H1 (cell line): ENCODE measurements around the gene GNG13. TPM values are rescaled to one million over a fixed set of nuclear protein-coding genes. Genes with fewer than 3 reads are reported as not detected.

Experiments used
- CTCF ChIA-PET: fragments of 300-600 bp; sonication (Branson Sonifier 250); formaldehyde crosslinking; loops from one replicate; lab custom pipeline; 2021; ENCODE audit not compliant: partially characterized antibody; lab: Charles Lee
- POLR2A ChIA-PET: fragments of 300-600 bp; sonication (Branson Sonifier 250); formaldehyde crosslinking; loops from one replicate; lab custom pipeline; 2021; ENCODE audit warnings: inconsistent platforms; ENCODE audit not compliant: partially characterized antibody; lab: Charles Lee
- DNase-seq, 2 experiments: peaks; one replicate each; pipeline versions ENCODE4 v3.0.0 to v3.0.0-alpha.2; 2010 to 2022; ENCODE audit warnings: low spot score in 2 of 2, low read depth in 1 of 2, mixed read lengths in 1 of 2
- FAIRE-seq: peaks from 2 replicates; lab custom pipeline; 2011; peaks lifted over from hg19 to GRCh38; lab: Jason Lieb, UNC
- H2AFZ ChIP-seq: 2 replicates; pipeline ENCODE4 v1.8.1; 2012; ENCODE audit warnings: low read length, inconsistent platforms
- H2AK5ac ChIP-seq: 2 replicates; pipeline ENCODE4 v1.6.1; 2013; ENCODE audit warnings: low read depth, low read length
- H2BK120ac ChIP-seq: replicated peaks from 2 replicates; pipeline ENCODE3; 2013; ENCODE audit warnings: low read depth, low read length, inconsistent platforms
- H2BK12ac ChIP-seq: 2 replicates; pipeline ENCODE4 v1.6.1; 2013; ENCODE audit warnings: low read depth, low read length
- H2BK15ac ChIP-seq: 2 replicates; pipeline ENCODE4 v1.6.1; 2013; ENCODE audit warnings: low read length
- H2BK20ac ChIP-seq: 2 replicates; pipeline ENCODE4 v1.6.1; 2013; ENCODE audit warnings: low read length
- H2BK5ac ChIP-seq: 2 replicates; pipeline ENCODE4 v1.6.1; 2013; ENCODE audit warnings: low read depth, low read length
- H3K14ac ChIP-seq: 2 replicates; pipeline ENCODE4 v1.6.1; 2013; ENCODE audit warnings: inconsistent platforms; ENCODE audit not compliant: insufficient read length
- H3K18ac ChIP-seq: 2 replicates; pipeline ENCODE4 v1.6.1; 2013; ENCODE audit warnings: low read length; ENCODE audit errors: extremely low read depth
- H3K23ac ChIP-seq: 2 replicates; pipeline ENCODE4 v1.6.1; 2013; ENCODE audit warnings: inconsistent platforms; ENCODE audit not compliant: insufficient read length
- H3K23me2 ChIP-seq: 2 replicates; pipeline ENCODE4 v1.6.1; 2013; ENCODE audit warnings: low read depth, low read length
- H3K27ac ChIP-seq: 2 replicates; pipeline ENCODE4 v1.6.1; 2011; ENCODE audit warnings: low read depth, low read length, inconsistent platforms
- H3K27me3 ChIP-seq, 4 experiments: replicated peaks in 1 of 4; 1 replicate in 1 of 4; 2 replicates in 3 of 4; pipeline versions ENCODE4 v1.6.1 to v1.8.1; 2011 to 2013; ENCODE audit warnings: low read length in 3 of 4, mild to moderate bottlenecking in 3 of 4, inconsistent platforms in 2 of 4, mixed read lengths in 2 of 4, moderate library complexity in 1 of 4; ENCODE audit not compliant: control insufficient read depth in 3 of 4, insufficient read depth in 3 of 4; ENCODE audit errors: extremely low read depth in 1 of 4
- H3K36me3 ChIP-seq, 4 experiments: 2 replicates each; pipeline versions ENCODE4 v1.6.1 to v1.8.1; 2011 to 2013; ENCODE audit warnings: mild to moderate bottlenecking in 4 of 4, low read length in 3 of 4, moderate library complexity in 2 of 4, control low read depth in 1 of 4, inconsistent platforms in 1 of 4; ENCODE audit not compliant: insufficient read depth in 4 of 4, control insufficient read depth in 2 of 4
- H3K4ac ChIP-seq: replicated peaks from 2 replicates; pipeline ENCODE3; 2013; ENCODE audit warnings: low read length, low read depth, mixed read lengths, inconsistent platforms; ENCODE audit not compliant: insufficient read length
- H3K4me1 ChIP-seq, 4 experiments: replicated peaks in 1 of 4; 1 replicate in 1 of 4; 2 replicates in 3 of 4; pipeline versions ENCODE4 v1.6.1 to v1.8.1; 2011 to 2013; ENCODE audit warnings: low read length in 3 of 4, inconsistent platforms in 2 of 4, mixed read lengths in 1 of 4; ENCODE audit not compliant: insufficient read depth in 4 of 4, control insufficient read depth in 3 of 4
- H3K4me2 ChIP-seq, 2 experiments: 2 replicates each; pipeline versions ENCODE4 v1.6.1 to v1.8.1; 2011 to 2013; ENCODE audit warnings: low read depth in 2 of 2, low read length in 2 of 2, control low read depth in 1 of 2, inconsistent platforms in 1 of 2, mild to moderate bottlenecking in 1 of 2; ENCODE audit not compliant: insufficient read depth in 1 of 2
- H3K4me3 ChIP-seq, 4 experiments: fragments of 200-600, 300-600 bp in 1 of 4; sonication (generic), shearing (Covaris generic), sonication (Bioruptor Twin) in 1 of 4; 2 replicates each; pipeline versions ENCODE4 v1.5.1 to v1.8.1; 2011 to 2016; ENCODE audit warnings: low read length in 4 of 4, low read depth in 3 of 4, control low read depth in 2 of 4, inconsistent platforms in 2 of 4, mild to moderate bottlenecking in 2 of 4, mixed read lengths in 1 of 4, moderate library complexity in 1 of 4; ENCODE audit not compliant: insufficient read depth in 2 of 4; ENCODE audit errors: extremely low read depth in 1 of 4
- H3K56ac ChIP-seq: replicated peaks from 2 replicates; pipeline ENCODE3; 2013; ENCODE audit warnings: low read depth, mild to moderate bottlenecking, mixed read lengths, low read length, inconsistent platforms; ENCODE audit not compliant: insufficient read length
- H3K79me1 ChIP-seq: 2 replicates; pipeline ENCODE4 v1.6.1; 2013; ENCODE audit warnings: low read depth, low read length, control low read depth
- H3K79me2 ChIP-seq, 2 experiments: 2 replicates each; pipeline versions ENCODE4 v1.6.1 to v1.8.1; 2012 to 2013; ENCODE audit warnings: low read length in 2 of 2, mild to moderate bottlenecking in 2 of 2, inconsistent platforms in 1 of 2; ENCODE audit not compliant: insufficient read depth in 2 of 2, control insufficient read depth in 1 of 2
- H3K9ac ChIP-seq, 4 experiments: replicated peaks in 1 of 4; 1 replicate in 1 of 4; 2 replicates in 3 of 4; pipeline versions ENCODE4 v1.6.1 to v1.8.1; 2011 to 2013; ENCODE audit warnings: low read depth in 3 of 4, low read length in 3 of 4, control low read depth in 2 of 4, mild to moderate bottlenecking in 2 of 4, moderate library complexity in 2 of 4, inconsistent platforms in 1 of 4; ENCODE audit errors: extremely low read depth in 1 of 4
- H3K9me3 ChIP-seq, 2 experiments: 2 replicates each; pipeline versions ENCODE4 v1.6.1 to v1.8.1; 2012 to 2013; ENCODE audit warnings: mild to moderate bottlenecking in 2 of 2, moderate library complexity in 2 of 2, control low read depth in 1 of 2, inconsistent platforms in 1 of 2, low read depth in 1 of 2, low read length in 1 of 2, mixed read lengths in 1 of 2; ENCODE audit not compliant: insufficient read depth in 2 of 2
- H4K20me1 ChIP-seq, 2 experiments: replicated peaks in 1 of 2; 2 replicates each; pipeline versions ENCODE3 to v1.8.1; 2011 to 2013; ENCODE audit warnings: inconsistent platforms in 2 of 2, low read length in 2 of 2, mild to moderate bottlenecking in 1 of 2; ENCODE audit not compliant: insufficient read depth in 2 of 2, control insufficient read depth in 1 of 2
- H4K5ac ChIP-seq: 2 replicates; pipeline ENCODE4 v1.6.1; 2013; ENCODE audit warnings: low read length, low read depth, mixed read lengths, inconsistent platforms; ENCODE audit not compliant: insufficient read length
- H4K8ac ChIP-seq: 2 replicates; pipeline ENCODE4 v1.8.0; 2013; ENCODE audit warnings: mild to moderate bottlenecking, moderate library complexity, low read length, inconsistent platforms; ENCODE audit not compliant: insufficient read depth; ENCODE audit errors: extremely low read depth
- H4K91ac ChIP-seq: replicated peaks from 2 replicates; pipeline ENCODE3; 2013; ENCODE audit warnings: low read length, mixed read lengths, inconsistent platforms; ENCODE audit not compliant: insufficient read length
- ASH2L ChIP-seq: fragments of 200-600, 300-600 bp; sonication (generic); IDR thresholded peaks from one replicate; pipeline ENCODE4 v1.7.1; 2017; ENCODE audit warnings: low read length
- ATF2 ChIP-seq: IDR thresholded peaks from 2 replicates; pipeline ENCODE4 v1.6.1; 2012; ENCODE audit warnings: low read length, inconsistent platforms
- BACH1 ChIP-seq: IDR thresholded peaks from 2 replicates; pipeline ENCODE4 v1.6.1; 2012; ENCODE audit warnings: low read length, improper control_type of control experiment
- BCL11A ChIP-seq, 2 experiments: IDR thresholded peaks; one replicate each; pipeline ENCODE4 v1.6.1; 2011; ENCODE audit warnings: low read depth in 2 of 2, low read length in 2 of 2, mild to moderate bottlenecking in 2 of 2
- CREB1 ChIP-seq: IDR thresholded peaks from 2 replicates; pipeline ENCODE4 v1.6.1; 2012; ENCODE audit warnings: inconsistent platforms
- EGR1 ChIP-seq: IDR thresholded peaks from 2 replicates; pipeline ENCODE4 v1.6.1; 2011; ENCODE audit warnings: low read depth, low read length, borderline replicate concordance
- EZH2 ChIP-seq: fragments of 200-600 bp; sonication (generic); IDR thresholded peaks from 2 replicates; pipeline ENCODE4 v1.7.1; 2012; ENCODE audit warnings: low read depth, mild to moderate bottlenecking, moderate library complexity, low read length, inconsistent platforms; ENCODE audit not compliant: severe bottlenecking
- HDAC6 ChIP-seq: IDR thresholded peaks from one replicate; pipeline ENCODE4 v1.7.1; 2012; ENCODE audit warnings: low read depth, mild to moderate bottlenecking, inconsistent platforms, low read length, moderate library complexity
- NANOG ChIP-seq: IDR thresholded peaks from 2 replicates; pipeline ENCODE4 v1.6.1; 2011; ENCODE audit warnings: low read length, low read depth, mild to moderate bottlenecking, inconsistent platforms; ENCODE audit not compliant: insufficient read depth, poor library complexity, severe bottlenecking
- POLR2A ChIP-seq, 2 experiments: IDR thresholded peaks; 1 replicate in 1 of 2; 2 replicates in 1 of 2; pipeline ENCODE4 v1.6.1; 2011; ENCODE audit warnings: low read depth in 2 of 2, low read length in 2 of 2, mild to moderate bottlenecking in 2 of 2; ENCODE audit errors: control extremely low read depth in 1 of 2
- RXRA ChIP-seq: IDR thresholded peaks from 2 replicates; pipeline ENCODE4 v1.6.1; 2011; ENCODE audit warnings: low read depth, mild to moderate bottlenecking, low read length, moderate library complexity; ENCODE audit not compliant: insufficient read depth
- SUZ12 ChIP-seq: fragments of 200-600 bp; sonication (generic); IDR thresholded peaks from 2 replicates; pipeline ENCODE4 v1.6.1; 2012; ENCODE audit warnings: mild to moderate bottlenecking, inconsistent platforms, low read length, moderate library complexity, mixed read lengths
- TCF12 ChIP-seq: IDR thresholded peaks from 2 replicates; pipeline ENCODE4 v1.6.1; 2011; ENCODE audit warnings: low read depth, mild to moderate bottlenecking, low read length
- WGBS, 2 experiments: shearing (Covaris generic) in 1 of 2; methylation state at CpG; one replicate each; pipeline versions ENCODE4 v1.1.6 to v1.1.7; 2013 to 2015; ENCODE audit warnings: low lambda C conversion rate in 2 of 2, mixed read lengths in 2 of 2, inconsistent platforms in 1 of 2, low coverage in 1 of 2, missing lambda C conversion rate in 1 of 2; ENCODE audit not compliant: insufficient replicate concordance in 2 of 2, insufficient coverage in 1 of 2, insufficient read length in 1 of 2; ENCODE audit errors: extremely low coverage in 1 of 2, missing lambda C conversion rate in 1 of 2; 5-methylcytosine and 5-hydroxymethylcytosine counted together
- polyA plus RNA-seq, 7 experiments: library from polyadenylated mRNA; depleted of rRNA in 3 of 7; stranded (reverse) in 5 of 7; unstranded in 2 of 7; fragments of >200 nt in 5 of 7; fragments of 200-250 nt in 2 of 7; gene quantifications; 1 replicate in 5 of 7; 2 replicates in 1 of 7; 4 replicates in 1 of 7; pipeline versions ENCODE4 v1.2.1 to v1.2.3, GENCODE V29; 2011 to 2013; ENCODE audit warnings: missing spikeins in 2 of 7, mixed read lengths in 2 of 7
- total RNA-seq: library from RNA; stranded (reverse); fragmentation: NEBNext Ultra II Directional; extraction: Animal tissue kit (Norgen Biotek cat#: 25700); gene quantifications from 2 replicates; pipeline ENCODE4 v1.2.1, GENCODE V29; 2021

The GNG13 gene
- total and polyA plus RNA-seq, 2 of the 8 experiments (the other 6 are each of a cell fraction or from before 2014, with no cell fraction given), result not detected

GRCh38 chr16:782258-782657, 18.3 kb downstream of the GNG13 start:
- H4K5ac ChIP-seq, result no peak overlapping the region
- no peaks in the 10 kb centered on the region; the same call in 1 of the 2 replicates for H3K23me2 ChIP-seq
- CTCF ChIA-PET, result interaction anchor here (0.8 to 13.7 kb wide), 4 partner anchors 10 to 60 kb away, joined by 3 to 424 read pairs (median 116); partner anchors contain the start of genes ANTKMT, CCDC78, CIAO3 and HAGHL
- no peaks in the 10 kb centered on the region for H3K79me1 ChIP-seq
- no peak overlapping the region for H3K14ac ChIP-seq
- peaks cover 0 to 3% of the 10 kb centered on the region in 2 experiments; a peak in 1 of 4 replicates for H3K79me2 ChIP-seq
- POLR2A ChIA-PET, result interaction anchor here (1.0 to 2.8 kb wide), 4 partner anchors 12 to 67 kb away, joined by 3 to 10 read pairs (median 4); partner anchors contain the start of genes CIAO3 and METRN
- peaks cover 0 to 7% (median under 1%) of the 10 kb centered on the region in 4 experiments; a peak in 3 of 7 replicates for H3K4me1 ChIP-seq
- H3K4ac ChIP-seq, result no peak overlapping the region
- no peak overlapping the region for H3K56ac ChIP-seq
- H2BK12ac ChIP-seq, result no peak overlapping the region
- H2AK5ac ChIP-seq, result no peak overlapping the region
- H3K9me3 ChIP-seq, result no peaks in the 10 kb centered on the region
- H2BK5ac ChIP-seq, result no peak overlapping the region
- H4K91ac ChIP-seq, result no peak overlapping the region
- H2BK120ac ChIP-seq, result no peak overlapping the region
- no peak overlapping the region for H2BK20ac ChIP-seq
- H3K27me3 ChIP-seq, result peaks cover 0 to 3% (median under 1%) of the 10 kb centered on the region in 4 experiments; a peak in 3 of 7 replicates
- no peak overlapping the region for H3K4me2 ChIP-seq
- H3K4me3 ChIP-seq, result no peak overlapping the region
- 87% methylated on average over 6 of the region's 6 CpGs; no CpG with 5 or more reads in 1 of the 2 experiments for WGBS, 2 experiments
- no peak overlapping the region for H2BK15ac ChIP-seq
- no peak overlapping the region for H3K27ac ChIP-seq
- no peak overlapping the region for H3K9ac ChIP-seq
- peaks cover 4 to 16% of the 10 kb centered on the region in 2 experiments for H4K20me1 ChIP-seq
- H2AFZ ChIP-seq, result no peak overlapping the region
- no peak overlapping the region for H4K8ac ChIP-seq
- H3K18ac ChIP-seq, result no peak overlapping the region
- FAIRE-seq (no peak), DNase-seq (peak in 1 of 2 experiments; percentile 45)
- peaks cover 0 to 6% (median 3%) of the 10 kb centered on the region in 4 experiments; a peak in 2 of 8 replicates for H3K36me3 ChIP-seq
- H3K23ac ChIP-seq, result no peak overlapping the region
- no peak for TF ChIP-seq TCF12
- no peak for TF ChIP-seq BACH1
- no peak for TF ChIP-seq HDAC6
- TF ChIP-seq ATF2, result no peak
- TF ChIP-seq BCL11A (IDR thresholded peaks at IDR 0.05; ENCODE audit: low read depth in 2 of 2, low read length in 2 of 2), result no peak
- no peak for TF ChIP-seq EZH2
- TF ChIP-seq SUZ12, result no peak
- TF ChIP-seq POLR2A (IDR thresholded peaks at IDR 0.05; ENCODE audit: control extremely low read depth in 1 of 2, low read depth in 2 of 2, low read length in 2 of 2), result no peak
- TF ChIP-seq EGR1, result no peak
- TF ChIP-seq ASH2L, result no peak
- no peak for TF ChIP-seq CREB1
- TF ChIP-seq RXRA, result no peak
- TF ChIP-seq NANOG, result no peak
